ENCODE measurements around the gene LIMK2. TPM values are rescaled to one million over a fixed set of nuclear protein-coding genes. Genes with fewer than 3 reads are reported as not detected.

The LIMK2 gene
- total and polyA plus RNA-seq, 7 experiments from 2014 or later = 13.1 to 49.9 (median 26.2) TPM

- H3K4me3 Mint-ChIP-seq = no peak overlapping the region
- ChIA-PET POLR2A (interaction anchor here (0.9 to 1.6 kb wide), 5 partner anchors 8 to 52 kb away, joined by 3 to 5 read pairs (median 3); partner anchors contain the start of gene PATZ1), CTCF (interaction anchor here (0.6 kb wide), 1 partner anchor 16 kb away, joined by 4 read pairs; no protein-coding TSS in a partner anchor)
- Histone ChIP-seq H3K4me3 (ENCODE audit: low read length) (no peak overlapping the region), H3K27ac (ENCODE audit: low read depth, low read length) (no peak overlapping the region), H3K27me3 (ENCODE audit: control insufficient read depth in 2 of 2, insufficient read depth in 2 of 2, low read length in 2 of 2) (no peaks in the 10 kb centered on the region), H3K9me3 (ENCODE audit: control insufficient read depth in 2 of 3, low read length in 3 of 3) (no peaks in the 10 kb centered on the region), H3K4me1 (ENCODE audit: control insufficient read depth in 2 of 2, insufficient read depth in 2 of 2, low read length in 2 of 2) (no peaks in the 10 kb centered on the region), H3K36me3 (ENCODE audit: control insufficient read depth in 2 of 3, insufficient read depth in 3 of 3, low read length in 3 of 3) (peaks cover 10 to 82% (median 33%) of the 10 kb centered on the region in 3 experiments)
- no peak for ATAC-seq
- DNase-seq = no peak
- no peaks in the 10 kb centered on the region for H3K9me3 Mint-ChIP-seq
- peak overlapping the region in 8 of 9 donors; percentile 38 to 81 (median 64) for H3K27ac Mint-ChIP-seq
- intact Hi-C loops (cut with micrococcal nuclease) = no loop called here
- peaks cover 18 to 58% (median 26%) of the 10 kb centered on the region in 5 donors for H3K36me3 Mint-ChIP-seq
- H3K27me3 Mint-ChIP-seq = no peaks in the 10 kb centered on the region
- peaks cover 13 to 37% (median 27%) of the 10 kb centered on the region in 7 donors for H3K4me1 Mint-ChIP-seq
Measured at GRCh38 chr22:31327806-31328543, 115.9 kb downstream of the LIMK2 start.

- H3K27me3 Mint-ChIP-seq = no peaks in the 10 kb centered on the region
- peaks cover 10 to 88% (median 37%) of the 10 kb centered on the region in 3 experiments for H3K36me3 ChIP-seq (ENCODE audit: control insufficient read depth in 2 of 3, insufficient read depth in 3 of 3, low read length in 3 of 3)
- POLR2A ChIA-PET = interaction anchor here (0.9 to 1.6 kb wide), 3 partner anchors 9 to 18 kb away, joined by 3 to 5 read pairs (median 3); partner anchors contain the start of gene PATZ1
- H3K4me1 ChIP-seq (ENCODE audit: control insufficient read depth in 2 of 2, insufficient read depth in 2 of 2, low read length in 2 of 2) = no peaks in the 10 kb centered on the region
- H3K9me3 ChIP-seq (ENCODE audit: control insufficient read depth in 2 of 3, low read length in 3 of 3) = no peaks in the 10 kb centered on the region
- no peaks in the 10 kb centered on the region for H3K9me3 Mint-ChIP-seq
- intact Hi-C loops (cut with micrococcal nuclease) = no loop called here
- H3K4me1 Mint-ChIP-seq = peaks cover 11 to 39% (median 32%) of the 10 kb centered on the region in 7 donors
- H3K4me3 Mint-ChIP-seq = peak overlapping the region in 1 of 10 donors; percentile 10
- H3K4me3 ChIP-seq (ENCODE audit: low read length) = no peak overlapping the region
- H3K27ac Mint-ChIP-seq = peak overlapping the region in 3 of 9 donors; percentile 22 to 72 (median 48)
- H3K36me3 Mint-ChIP-seq = peaks cover 21 to 59% (median 29%) of the 10 kb centered on the region in 5 donors
- CTCF ChIA-PET = no interaction called here
- ATAC-seq = no peak
- no peaks in the 10 kb centered on the region for H3K27me3 ChIP-seq (ENCODE audit: control insufficient read depth in 2 of 2, insufficient read depth in 2 of 2, low read length in 2 of 2)
- H3K27ac ChIP-seq (ENCODE audit: low read depth, low read length) = no peak overlapping the region
- DNase-seq = no peak
Measured at GRCh38 chr22:31328544-31328960, 116.5 kb downstream of the LIMK2 start.

GRCh38 chr22:31329029-31329428 lies 116.9 kb downstream of the LIMK2 start:
- peaks cover 21 to 64% (median 29%) of the 10 kb centered on the region in 5 donors for H3K36me3 Mint-ChIP-seq

More at GRCh38 chr22:31329029-31329428, 116.9 kb downstream of the LIMK2 start:
- Mint-ChIP-seq H3K9me3 (no peaks in the 10 kb centered on the region), H3K4me1 (peaks cover 13 to 44% (median 34%) of the 10 kb centered on the region in 7 donors), H3K27ac (peak overlapping the region in 4 of 9 donors; percentile 22 to 72 (median 56)), H3K27me3 (no peaks in the 10 kb centered on the region), H3K4me3 (no peak overlapping the region)
- H3K27ac ChIP-seq (ENCODE audit: low read depth, low read length) = no peak overlapping the region
- no peaks in the 10 kb centered on the region for H3K9me3 ChIP-seq (ENCODE audit: control insufficient read depth in 2 of 3, low read length in 3 of 3)
- ChIA-PET POLR2A (no interaction called here), CTCF (no interaction called here)
- no peaks in the 10 kb centered on the region for H3K4me1 ChIP-seq (ENCODE audit: control insufficient read depth in 2 of 2, insufficient read depth in 2 of 2, low read length in 2 of 2)
- DNase-seq (no peak), ATAC-seq (no peak)
- no peak overlapping the region for H3K4me3 ChIP-seq (ENCODE audit: low read length)
- intact Hi-C loops (cut with micrococcal nuclease) = no loop called here
- H3K36me3 ChIP-seq (ENCODE audit: control insufficient read depth in 2 of 3, insufficient read depth in 3 of 3, low read length in 3 of 3) = peaks cover 10 to 92% (median 37%) of the 10 kb centered on the region in 3 experiments
- H3K27me3 ChIP-seq (ENCODE audit: control insufficient read depth in 2 of 2, insufficient read depth in 2 of 2, low read length in 2 of 2) = no peaks in the 10 kb centered on the region

Other genes with a start within 250 kb of the LIMK2 start
- 10 to 100 TPM; 34.8 to 66.9 (median 46.5) TPM for gene MORC2, start 243.5 kb upstream of the LIMK2 start, total RNA-seq
- gene MORC2, start 243.5 kb upstream of the LIMK2 start, polyA plus RNA-seq = 10 to 100 TPM; 12.8 to 25.6 TPM
- 100 to 1,000 TPM in 3 of 5 experiments, 10 to 100 TPM in 2; 82.7 to 159 (median 113) TPM for gene TUG1, start 243.0 kb upstream of the LIMK2 start, total RNA-seq
- gene TUG1, start 243.0 kb upstream of the LIMK2 start, polyA plus RNA-seq = 10 to 100 TPM; 24.0 to 33.3 TPM
- 10 to 100 TPM in 1 of 5 experiments, 1 to 10 TPM in 4; 3.1 to 14.9 (median 6.2) TPM for gene SMTN, start 131.0 kb upstream of the LIMK2 start, total RNA-seq
- 1 to 10 TPM; 1.1 to 3.9 TPM for gene SMTN, start 131.0 kb upstream of the LIMK2 start, polyA plus RNA-seq
- 10 to 100 TPM in 4 of 5 experiments, 1 to 10 TPM in 1; 9.1 to 71.5 (median 68.6) TPM for gene SELENOM, start 104.7 kb upstream of the LIMK2 start, total RNA-seq
- gene SELENOM, start 104.7 kb upstream of the LIMK2 start, polyA plus RNA-seq = 100 to 1,000 TPM; 129 to 175 TPM
- under 1 TPM in 4 of 5 experiments, not detected in 1; 0.24 to 0.81 (median 0.51) TPM for gene INPP5J, start 89.3 kb upstream of the LIMK2 start, total RNA-seq
- not detected for gene INPP5J, start 89.3 kb upstream of the LIMK2 start, polyA plus RNA-seq
- gene PLA2G3, start 71.8 kb upstream of the LIMK2 start, total RNA-seq = not detected
- gene PLA2G3, start 71.8 kb upstream of the LIMK2 start, polyA plus RNA-seq = not detected
- 10 to 100 TPM; 10.6 to 28.5 (median 23.5) TPM for gene RNF185, start 52.1 kb upstream of the LIMK2 start, total RNA-seq
- gene RNF185, start 52.1 kb upstream of the LIMK2 start, polyA plus RNA-seq = 10 to 100 TPM; 18.1 to 27.2 TPM
- gene PIK3IP1, start 80.2 kb downstream of the LIMK2 start, total RNA-seq = 100 to 1,000 TPM in 4 of 5 experiments, 10 to 100 TPM in 1; 72.8 to 638 (median 594) TPM
- gene PIK3IP1, start 80.2 kb downstream of the LIMK2 start, polyA plus RNA-seq = 100 to 1,000 TPM; 606 to 941 TPM
- gene PATZ1, start 134.0 kb downstream of the LIMK2 start, total RNA-seq = 10 to 100 TPM; 35.9 to 61.3 (median 55.2) TPM
- gene PATZ1, start 134.0 kb downstream of the LIMK2 start, polyA plus RNA-seq = 10 to 100 TPM; 15.1 to 26.0 TPM
- 100 to 1,000 TPM in 2 of 5 experiments, 10 to 100 TPM in 3; 53.3 to 109 (median 84.4) TPM for gene DRG1, start 187.3 kb downstream of the LIMK2 start, total RNA-seq
- gene DRG1, start 187.3 kb downstream of the LIMK2 start, polyA plus RNA-seq = 10 to 100 TPM; 81.1 to 88.3 TPM

All from naive thymus-derived CD4-positive, alpha-beta T cell (primary cell).